GM21576 (cell line): ENCODE measurements around the gene SBNO2.
"Not testable (repeated sequence)": the region's sequence is repeated elsewhere in the genome, so short reads cannot be mapped to it uniquely, and the experiment has no call there.

ENCODE experiments used
- ATAC-seq: cut with Tn5 transposase; IDR thresholded peaks from one replicate; pipeline ENCODE4 v1.9.1; 2021; ENCODE audit warnings: mild to moderate bottlenecking, moderate library complexity; ENCODE audit not compliant: unreplicated experiment

The SBNO2 gene

GRCh38 chr19:1122021-1122971 is 51.8 kb downstream of the SBNO2 start:
- no peak for ATAC-seq

DNA sequence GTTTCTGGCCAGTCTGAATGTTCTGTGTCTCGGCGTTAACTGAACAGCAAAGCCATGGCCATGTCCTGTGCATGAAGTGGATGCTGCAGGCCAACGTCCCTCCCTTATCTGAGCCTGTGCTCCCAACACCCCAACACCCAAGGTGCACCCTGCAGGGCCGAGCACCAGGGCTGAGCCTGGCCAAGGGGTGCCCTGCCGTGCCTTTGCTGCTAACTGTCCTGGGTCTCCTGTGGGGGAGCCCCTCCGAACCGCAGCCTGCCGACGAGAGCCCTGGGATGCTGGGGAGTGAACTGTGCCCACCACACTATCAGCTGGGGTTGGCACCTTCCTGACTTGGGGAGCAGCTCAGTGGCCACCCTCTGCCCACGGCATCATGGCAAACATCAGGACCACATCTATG is 52.7 kb downstream of the SBNO2 start:
- ATAC-seq: no peak

DNA sequence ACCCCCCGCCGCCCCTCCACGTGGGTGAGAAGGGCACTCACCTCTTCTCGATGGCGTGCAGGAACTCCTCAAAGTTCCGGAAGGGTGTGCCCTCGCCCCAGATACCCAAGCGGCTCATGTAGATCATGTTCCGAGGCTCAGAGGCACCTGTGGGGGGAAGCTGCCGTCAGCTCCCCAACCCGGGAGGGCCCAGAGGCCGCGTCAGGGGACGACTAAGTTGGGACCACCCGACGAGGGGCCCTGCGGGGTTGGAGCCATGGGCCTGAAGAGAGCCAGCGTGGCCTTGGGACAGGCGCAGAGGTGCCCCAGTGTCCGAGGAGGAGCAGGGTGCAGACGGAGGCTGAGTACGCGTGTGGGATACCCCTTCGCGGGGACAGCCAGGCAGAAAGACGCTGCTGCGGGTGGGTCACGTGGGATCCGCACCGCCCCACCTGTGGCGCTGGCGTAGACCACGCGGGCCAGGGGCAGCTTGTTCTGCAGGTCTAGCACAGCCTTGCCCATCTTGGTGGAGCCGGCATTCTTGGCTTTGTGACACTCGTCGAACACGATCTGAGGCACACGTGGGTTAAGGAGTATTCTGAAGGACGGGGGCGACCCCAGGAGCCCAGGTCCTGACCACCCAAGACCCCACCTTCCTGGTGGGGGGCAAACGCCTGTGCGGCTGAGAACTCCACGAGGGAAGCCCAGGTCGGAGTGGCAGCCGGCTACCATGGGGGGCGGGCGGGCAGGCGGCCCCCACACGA is 54.4 kb downstream of the SBNO2 start:
- no peak for ATAC-seq

- ATAC-seq: no peak
Observed at GRCh38 chr19:1118999-1119398, 55.1 kb downstream of the SBNO2 start.

DNA sequence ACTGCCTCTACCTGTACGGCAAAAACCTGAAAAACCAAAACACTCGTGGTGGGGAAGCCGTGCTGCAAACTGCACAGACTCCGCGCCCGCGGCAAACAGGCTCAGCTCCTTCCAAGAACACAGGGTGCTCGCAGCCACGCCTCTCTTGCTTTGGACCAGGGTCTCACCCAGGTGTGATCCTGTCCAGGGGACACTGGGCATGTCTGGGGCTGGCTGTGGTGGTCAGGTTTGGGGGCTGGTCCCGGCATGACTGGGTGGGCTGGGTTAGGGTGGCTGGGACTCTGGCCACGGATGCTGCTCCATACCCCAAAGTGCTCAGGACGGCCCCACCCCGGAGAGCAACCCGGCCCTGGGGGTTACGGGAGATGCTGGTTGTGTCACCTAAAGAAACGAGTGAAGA is 56.4 kb downstream of the SBNO2 start:
- ATAC-seq: no peak

GRCh38 chr19:1116726-1117581 is 57.1 kb downstream of the SBNO2 start:
- ATAC-seq: no peak

GRCh38 chr19:1115646-1116420 is 58.2 kb downstream of the SBNO2 start:
- no peak for ATAC-seq

DNA sequence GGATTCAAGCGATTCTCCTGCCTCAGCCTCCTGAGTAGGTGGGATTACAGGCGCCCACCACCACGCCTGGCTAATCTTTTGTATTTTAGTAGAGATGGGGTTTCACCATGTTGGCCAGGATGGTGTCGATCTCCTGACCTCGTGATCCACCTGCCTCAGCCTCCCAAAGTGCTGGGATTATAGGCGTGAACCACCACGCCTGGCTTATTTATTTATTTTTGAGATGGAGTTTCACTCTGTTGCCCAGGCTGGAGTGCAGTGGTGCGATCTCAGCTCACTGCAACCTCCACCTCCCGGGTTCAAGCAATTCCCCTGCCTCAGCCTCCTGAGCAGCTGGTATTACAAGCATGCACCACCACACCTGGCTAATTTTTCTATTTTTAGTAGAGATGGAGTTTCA is 59.3 kb downstream of the SBNO2 start:
- ATAC-seq: not testable (repeated sequence)

GRCh38 chr19:1113986-1114483 is 60.0 kb downstream of the SBNO2 start:
- ATAC-seq: no peak

- no peak for ATAC-seq
Observed at GRCh38 chr19:1113030-1113985, 60.8 kb downstream of the SBNO2 start.

DNA sequence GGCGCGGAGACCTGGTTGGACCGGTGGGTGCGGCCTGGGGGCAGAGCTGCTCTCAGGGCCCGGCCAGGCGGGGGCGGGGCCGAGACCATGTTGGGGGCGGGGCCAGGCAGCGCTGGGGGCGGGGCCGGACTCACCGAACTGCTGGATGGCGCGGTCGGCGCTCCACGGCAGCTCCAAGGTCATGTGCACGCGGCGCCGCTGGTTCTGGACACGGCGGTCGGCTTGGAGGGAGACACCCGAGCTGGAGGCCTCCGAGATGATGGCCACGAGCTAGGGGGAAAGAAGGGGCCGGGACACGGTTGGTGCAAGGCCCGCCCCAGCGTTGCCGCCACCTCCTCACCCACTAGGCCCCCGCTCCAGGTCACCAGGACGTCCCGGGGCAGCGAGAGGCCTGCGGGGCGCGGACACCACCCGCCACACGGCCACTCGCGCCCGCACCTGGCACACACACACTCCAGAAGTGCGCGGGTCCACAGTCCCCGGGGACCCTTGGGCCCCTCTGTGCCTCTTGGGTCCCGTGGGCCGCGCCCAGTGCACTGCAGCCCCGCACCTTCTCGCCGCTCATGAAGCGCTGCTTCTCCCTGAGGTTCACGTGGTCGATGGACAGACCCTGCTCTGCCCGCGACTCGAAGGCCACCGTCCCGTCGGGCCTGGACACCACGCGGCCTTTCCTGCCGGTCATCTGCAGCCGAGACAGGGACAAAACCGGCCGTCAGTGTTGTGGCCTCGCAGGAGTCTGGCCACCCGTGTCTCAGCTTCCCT is 61.6 kb downstream of the SBNO2 start:
- no peak for ATAC-seq

GRCh38 chr19:1111641-1112267 is 62.3 kb downstream of the SBNO2 start:
- ATAC-seq: no peak

GRCh38 chr19:1110809-1111640 is 63.0 kb downstream of the SBNO2 start:
- ATAC-seq: no peak

DNA sequence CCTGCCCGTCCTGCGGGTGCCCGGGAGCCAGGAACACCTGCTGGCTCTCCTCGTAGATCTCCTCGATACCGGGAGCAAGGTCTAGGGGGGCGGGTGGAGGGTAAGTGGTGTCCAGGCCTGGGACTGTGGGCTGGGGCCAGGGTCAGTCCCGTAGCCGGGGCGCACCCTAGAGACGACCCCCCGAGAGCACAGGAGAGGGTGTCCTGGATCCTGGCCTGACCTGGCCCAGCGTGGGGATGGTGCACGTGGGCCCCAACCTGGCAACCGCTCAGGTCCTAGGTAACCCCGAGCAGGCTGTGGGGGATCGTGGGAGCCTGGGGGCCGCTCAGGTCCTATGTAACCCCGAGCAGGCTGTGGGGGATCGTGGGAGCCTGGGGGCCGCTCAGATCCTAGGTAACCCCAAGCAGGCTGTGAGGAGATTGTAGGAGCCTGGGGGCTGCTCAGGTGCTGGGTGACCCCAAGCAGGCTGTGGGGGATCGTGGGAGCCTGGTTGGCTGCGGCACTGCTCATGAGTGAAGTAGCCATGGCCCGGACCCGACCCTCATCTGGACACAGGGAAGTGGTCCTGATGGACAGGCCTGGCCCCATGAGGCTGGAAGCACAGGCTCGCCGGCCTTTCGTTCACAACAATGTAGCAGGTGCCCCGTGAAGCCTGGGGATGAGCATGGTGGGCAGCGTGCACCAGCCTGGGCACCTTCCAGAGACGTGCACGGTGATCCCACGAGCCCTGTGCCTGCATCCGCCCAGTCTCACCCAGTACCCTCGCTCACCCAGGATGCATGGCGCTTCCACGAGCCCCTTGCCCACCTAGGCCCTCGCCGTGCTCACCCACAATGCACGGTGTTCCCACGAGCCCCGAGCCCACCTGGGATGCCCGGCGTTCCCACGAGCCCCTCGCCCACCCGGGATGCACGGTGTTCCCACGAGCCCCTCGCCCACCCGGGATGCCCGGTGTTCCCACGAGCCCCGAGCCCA is 64.1 kb downstream of the SBNO2 start:
- ATAC-seq: no peak

DNA sequence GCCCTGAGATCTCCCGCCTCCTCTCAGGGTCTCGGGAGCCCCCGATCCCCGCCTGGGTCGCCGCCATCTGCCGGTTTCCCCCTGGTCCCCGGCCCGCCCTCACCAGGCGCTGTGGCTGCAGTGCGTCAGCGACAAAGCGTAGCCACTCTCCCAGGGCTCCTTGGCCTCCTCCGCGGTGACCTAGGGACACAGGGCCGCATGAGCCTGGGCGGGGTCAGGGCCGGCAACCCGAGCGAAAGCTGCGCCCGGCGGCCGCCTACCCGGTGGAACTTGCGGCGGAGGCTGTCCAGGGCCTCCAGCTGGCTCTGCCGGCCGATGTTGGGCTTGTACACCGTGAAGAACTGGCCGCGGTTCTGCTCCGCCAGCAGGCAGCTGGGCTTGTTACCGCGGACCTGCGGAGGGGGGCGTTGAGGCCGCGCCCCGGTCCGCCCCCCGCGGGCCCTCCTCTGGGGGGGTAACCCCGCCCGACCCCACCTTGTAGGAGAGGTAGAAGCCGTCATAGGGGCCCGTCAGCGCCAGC is 65.0 kb downstream of the SBNO2 start:
- ATAC-seq: no peak
